ENCODE data around the gene PTH1R. TPM values are rescaled to one million over a fixed set of nuclear protein-coding genes. Genes with fewer than 3 reads are reported as not detected.

PTH1R gene
- total and polyA plus RNA-seq, 10 of the 15 experiments (the other 5 are each of a cell fraction or from before 2014, with no cell fraction given) = not detected

DNA sequence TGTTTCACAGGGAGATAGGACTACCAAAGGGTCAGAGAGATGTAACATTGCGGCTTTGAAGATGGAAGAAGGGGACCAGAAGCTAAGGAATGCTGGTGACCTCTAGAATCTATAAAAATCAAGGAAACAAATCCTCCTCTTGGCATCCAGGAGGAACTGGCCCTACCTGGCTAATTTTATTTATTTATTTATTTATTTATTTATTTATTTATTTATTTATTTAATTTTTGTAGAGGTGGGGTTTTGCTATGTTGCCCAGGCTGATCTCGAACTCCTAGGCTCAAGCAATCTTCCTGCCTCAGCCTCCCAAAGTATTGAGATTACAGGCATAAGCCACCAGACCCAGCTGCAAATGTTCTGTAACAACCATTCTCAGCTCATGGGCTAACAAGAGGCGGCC, 34.0 kb upstream of the PTH1R start:
- intact Hi-C loops (cut with micrococcal nuclease; ENCODE audit: unreplicated experiment) = no loop called here
- 79% methylated on average over 3 of the region's 3 CpGs for WGBS (ENCODE audit: insufficient coverage, insufficient replicate concordance, low lambda C conversion rate, missing lambda C conversion rate)
- no peak for DNase-seq (ENCODE audit: low read depth, low spot score)

More for the DNA sequence above, 34.0 kb upstream of the PTH1R start:
- ChIA-PET CTCF (interaction anchor here (1.0 kb wide), 1 partner anchor 51 kb away, joined by 4 read pairs; no protein-coding TSS in a partner anchor), RAD21 (ENCODE audit: unreplicated experiment) (no interaction called here), POLR2A (no interaction called here), SMC1A (ENCODE audit: uncharacterized antibody, unreplicated experiment) (no interaction called here)
- peaks cover 6% of the 10 kb centered on the region; the same call in 2 of the 3 replicates for H3K9me3 ChIP-seq (replicated peaks; ENCODE audit: control insufficient read depth, insufficient read depth, low read length)
- H3K79me2 ChIP-seq (ENCODE audit: control insufficient read depth, insufficient read depth, low read length) = no peaks in the 10 kb centered on the region
- H3K36me3 ChIP-seq (ENCODE audit: control insufficient read depth in 2 of 2, insufficient read depth in 2 of 2, low read length in 1 of 2) = no peaks in the 10 kb centered on the region
- no peaks in the 10 kb centered on the region for H3K27me3 ChIP-seq (replicated peaks in 1 of 2; ENCODE audit: control insufficient read depth in 2 of 2, insufficient read depth in 2 of 2, low read length in 1 of 2)
- H4K20me1 ChIP-seq (ENCODE audit: control insufficient read depth, insufficient read depth) = no peaks in the 10 kb centered on the region
- H2AFZ ChIP-seq (ENCODE audit: control insufficient read depth, low read depth, low read length) = no peak overlapping the region
- no TSS peak for BruUV-seq (replicated peaks)
- in situ Hi-C loops (cut with MboI) = no loop called here
- H3K4me3 ChIP-seq = no peak overlapping the region
- H3K4me1 ChIP-seq (ENCODE audit: control insufficient read depth, insufficient read depth, low read length) = peaks cover 9% of the 10 kb centered on the region
- ATAC-seq = no peak
- H3K4me2 ChIP-seq (ENCODE audit: control insufficient read depth, insufficient read depth) = no peak overlapping the region
- no peak for FAIRE-seq
- no peak overlapping the region for H3K27ac ChIP-seq (ENCODE audit: control insufficient read depth, insufficient read depth)
- H3K9ac ChIP-seq (ENCODE audit: control insufficient read depth, insufficient read depth, low read length) = no peak overlapping the region
- TF ChIP-seq, protein P1, sequence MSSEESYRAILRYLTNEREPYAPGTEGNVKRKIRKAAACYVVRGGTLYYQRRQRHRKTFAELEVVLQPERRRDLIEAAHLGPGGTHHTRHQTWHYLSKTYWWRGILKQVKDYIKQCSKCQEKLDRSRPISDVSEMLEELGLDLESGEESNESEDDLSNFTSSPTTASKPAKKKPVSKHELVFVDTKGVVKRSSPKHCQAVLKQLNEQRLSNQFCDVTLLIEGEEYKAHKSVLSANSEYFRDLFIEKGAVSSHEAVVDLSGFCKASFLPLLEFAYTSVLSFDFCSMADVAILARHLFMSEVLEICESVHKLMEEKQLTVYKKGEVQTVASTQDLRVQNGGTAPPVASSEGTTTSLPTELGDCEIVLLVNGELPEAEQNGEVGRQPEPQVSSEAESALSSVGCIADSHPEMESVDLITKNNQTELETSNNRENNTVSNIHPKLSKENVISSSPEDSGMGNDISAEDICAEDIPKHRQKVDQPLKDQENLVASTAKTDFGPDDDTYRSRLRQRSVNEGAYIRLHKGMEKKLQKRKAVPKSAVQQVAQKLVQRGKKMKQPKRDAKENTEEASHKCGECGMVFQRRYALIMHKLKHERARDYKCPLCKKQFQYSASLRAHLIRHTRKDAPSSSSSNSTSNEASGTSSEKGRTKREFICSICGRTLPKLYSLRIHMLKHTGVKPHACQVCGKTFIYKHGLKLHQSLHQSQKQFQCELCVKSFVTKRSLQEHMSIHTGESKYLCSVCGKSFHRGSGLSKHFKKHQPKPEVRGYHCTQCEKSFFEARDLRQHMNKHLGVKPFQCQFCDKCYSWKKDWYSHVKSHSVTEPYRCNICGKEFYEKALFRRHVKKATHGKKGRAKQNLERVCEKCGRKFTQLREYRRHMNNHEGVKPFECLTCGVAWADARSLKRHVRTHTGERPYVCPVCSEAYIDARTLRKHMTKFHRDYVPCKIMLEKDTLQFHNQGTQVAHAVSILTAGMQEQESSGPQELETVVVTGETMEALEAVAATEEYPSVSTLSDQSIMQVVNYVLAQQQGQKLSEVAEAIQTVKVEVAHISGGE (CRISPR knock-in tag; IDR thresholded peaks at IDR 0.05) = no peak
- TF ChIP-seq STAT1 (conservative IDR thresholded peaks at IDR 0.05) (no peak), BMI1 (IDR thresholded peaks at IDR 0.05; ENCODE audit: borderline replicate concordance) (no peak), KDM1A (IDR thresholded peaks at IDR 0.05; ENCODE audit: borderline replicate concordance) (no peak), EED (IDR thresholded peaks at IDR 0.05; ENCODE audit: low read depth) (no peak), CREM (IDR thresholded peaks at IDR 0.05; ENCODE audit: low read depth) (no peak), PAX8 (IDR thresholded peaks at IDR 0.05) (no peak), LARP7 (IDR thresholded peaks at IDR 0.05) (no peak), TBL1XR1 (IDR thresholded peaks at IDR 0.05; ENCODE audit: low read depth, low read length) (no peak)

Data from GM12878 (cell line).